HG03060 (cell line): ENCODE measurements around the gene DCUN1D1.

Experiments
- ATAC-seq: cut with Tn5 transposase; IDR thresholded peaks from one replicate; pipeline ENCODE4 v1.9.1; 2021; ENCODE audit warnings: low read depth, moderate number of reproducible peaks; ENCODE audit not compliant: unreplicated experiment

The DCUN1D1 gene

GRCh38 chr3:182937293-182938051, 42.9 kb downstream of the DCUN1D1 start:
- ATAC-seq, result peak; percentile 77

- ATAC-seq, result no peak
Observed at GRCh38 chr3:182936918-182937285, 43.4 kb downstream of the DCUN1D1 start.

DNA sequence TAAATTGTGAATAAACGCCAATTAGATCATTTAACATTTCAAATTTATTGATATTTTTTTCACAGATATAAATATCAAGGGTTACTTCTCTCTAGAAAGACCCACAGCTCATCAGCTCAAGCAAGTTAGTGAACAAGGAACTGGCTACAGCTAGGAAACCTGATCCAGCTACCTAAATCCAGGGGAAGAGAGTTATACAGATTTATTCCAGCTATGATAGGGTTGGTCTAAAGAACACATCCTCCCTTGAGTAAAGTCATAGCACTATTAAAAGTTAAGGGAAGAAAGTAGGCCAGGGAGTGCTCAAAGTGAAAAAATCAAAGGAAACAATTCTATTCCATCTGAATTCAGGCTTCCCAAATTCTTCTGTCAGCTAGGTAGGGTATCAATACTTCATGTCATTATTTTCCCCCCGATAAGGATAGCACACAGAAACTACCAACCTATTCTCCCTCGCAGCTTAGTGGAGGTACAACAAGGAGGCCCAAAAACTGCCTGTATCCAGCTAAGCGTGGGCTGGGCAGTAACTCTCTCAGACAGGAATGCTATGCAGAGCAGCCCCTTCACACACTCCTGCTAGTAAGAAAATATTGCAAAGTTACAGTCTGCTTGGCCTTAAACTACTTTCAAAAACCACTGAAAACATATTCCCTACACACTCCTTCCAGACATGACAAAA, 44.0 kb downstream of the DCUN1D1 start:
- ATAC-seq, result no peak

GRCh38 chr3:182935803-182936202, 44.5 kb downstream of the DCUN1D1 start:
- ATAC-seq, result no peak

- peak; percentile 12 for ATAC-seq
Observed at GRCh38 chr3:182925944-182926337, 54.4 kb downstream of the DCUN1D1 start.

DNA sequence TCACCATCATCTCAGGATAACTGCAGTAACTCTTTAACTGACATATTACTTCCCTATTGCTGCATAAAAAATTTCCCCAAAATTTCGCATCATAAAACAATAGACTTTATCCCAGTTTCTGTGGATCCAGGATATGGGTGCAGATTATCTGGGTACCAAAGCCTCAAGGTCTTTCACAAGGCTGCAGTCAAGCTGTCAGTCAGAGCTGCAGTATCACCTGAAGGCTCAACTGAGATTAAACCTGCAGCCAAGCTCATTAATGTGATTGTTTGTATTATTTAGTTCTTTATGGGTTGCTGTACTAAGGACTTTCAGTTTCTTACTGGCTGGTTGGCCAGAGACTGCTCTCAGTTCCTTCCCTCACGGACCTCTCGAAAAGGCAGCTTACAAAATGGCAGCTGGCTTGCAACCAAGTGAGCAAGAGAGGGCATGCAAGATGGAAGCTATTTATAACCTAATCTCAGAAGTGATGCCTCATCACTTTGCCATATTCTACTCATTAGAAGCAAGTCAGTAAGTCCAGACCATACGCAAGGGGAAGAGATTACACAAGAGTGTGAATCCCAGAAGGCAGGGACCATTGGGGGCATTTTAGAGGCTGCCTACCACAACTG, 54.9 kb downstream of the DCUN1D1 start:
- peak; percentile 94 for ATAC-seq

DNA sequence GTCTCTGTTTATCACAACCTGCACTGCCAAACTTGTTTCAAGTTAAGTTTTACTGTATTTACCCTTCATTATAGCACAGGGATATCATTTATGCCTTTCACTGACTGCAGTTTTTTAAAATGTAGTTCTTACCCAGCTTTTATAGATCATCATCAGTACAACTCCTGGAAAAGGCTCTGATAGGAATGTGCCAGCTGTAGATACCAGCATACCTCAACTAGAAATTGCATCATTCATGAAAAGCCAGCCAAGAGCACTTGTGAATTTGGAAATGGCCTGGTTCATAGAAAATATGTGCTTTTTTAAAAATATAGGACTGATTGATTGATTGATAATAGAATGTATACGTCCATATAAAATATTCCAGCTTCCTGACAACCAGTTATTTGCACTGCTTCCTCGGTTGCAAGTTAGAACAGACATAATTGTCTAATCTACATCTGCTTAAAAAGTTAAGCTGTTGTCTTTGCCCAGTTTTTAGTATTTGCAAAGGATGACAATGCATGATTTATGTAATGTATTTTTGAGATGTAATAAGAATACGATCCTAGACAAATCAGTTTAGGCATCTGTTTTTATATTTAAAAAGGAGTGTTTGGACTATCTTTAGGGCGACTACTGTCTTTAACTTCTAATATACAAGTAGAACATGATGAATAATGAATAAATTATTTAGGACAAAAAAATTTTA, 58.5 kb downstream of the DCUN1D1 start:
- ATAC-seq, result no peak

DNA sequence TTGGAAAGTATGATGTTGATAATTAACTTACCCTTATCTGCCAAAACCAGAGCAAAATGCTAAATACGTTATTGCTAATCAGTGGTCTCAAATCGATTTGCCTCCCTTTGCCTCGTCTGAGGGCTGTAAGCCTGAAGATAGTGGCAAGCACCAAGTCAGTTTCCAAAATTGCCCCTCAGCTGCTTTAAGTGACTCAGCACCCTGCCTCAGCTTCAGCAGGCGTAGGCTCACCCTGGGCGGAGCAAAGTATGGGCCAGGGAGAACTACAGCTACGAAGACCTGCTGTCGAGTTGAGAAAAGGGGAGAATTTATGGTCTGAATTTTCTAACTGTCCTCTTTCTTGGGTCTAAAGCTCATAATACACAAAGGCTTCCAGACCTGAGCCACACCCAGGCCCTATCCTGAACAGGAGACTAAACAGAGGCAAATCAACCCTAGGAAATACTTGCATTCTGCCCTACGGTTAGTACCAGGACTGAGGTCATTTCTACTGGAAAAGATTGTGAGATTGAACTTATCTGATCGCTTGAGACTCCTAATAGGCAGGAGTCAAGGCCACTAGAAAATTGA, 59.7 kb downstream of the DCUN1D1 start:
- ATAC-seq, result no peak

- no peak for ATAC-seq
Observed at GRCh38 chr3:182919866-182920357, 60.4 kb downstream of the DCUN1D1 start.

- ATAC-seq, result no peak
Observed at GRCh38 chr3:182917134-182917533, 63.2 kb downstream of the DCUN1D1 start.

GRCh38 chr3:182914341-182914740, 66.0 kb downstream of the DCUN1D1 start:
- ATAC-seq, result peak; percentile 47

- ATAC-seq, result peak; percentile 66
Observed at GRCh38 chr3:182913889-182914288, 66.4 kb downstream of the DCUN1D1 start.

GRCh38 chr3:182912474-182912873, 67.9 kb downstream of the DCUN1D1 start:
- no peak for ATAC-seq

DNA sequence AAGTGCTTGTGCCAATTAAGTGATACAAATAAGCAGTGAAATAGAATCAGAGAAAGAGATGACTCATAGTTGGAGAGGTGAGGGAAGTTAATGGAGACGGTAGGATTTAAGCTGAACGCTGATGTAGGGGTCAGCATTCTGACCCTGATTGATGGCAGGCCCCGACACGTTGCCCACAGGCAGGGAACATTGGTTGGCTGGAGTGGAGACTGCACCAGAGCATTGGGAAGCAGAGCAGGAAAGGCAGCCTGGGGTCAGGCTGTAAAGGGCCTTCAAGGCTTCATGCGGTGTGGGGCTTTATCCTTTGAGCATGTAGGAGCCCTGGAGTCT, 68.6 kb downstream of the DCUN1D1 start:
- ATAC-seq, result no peak

DNA sequence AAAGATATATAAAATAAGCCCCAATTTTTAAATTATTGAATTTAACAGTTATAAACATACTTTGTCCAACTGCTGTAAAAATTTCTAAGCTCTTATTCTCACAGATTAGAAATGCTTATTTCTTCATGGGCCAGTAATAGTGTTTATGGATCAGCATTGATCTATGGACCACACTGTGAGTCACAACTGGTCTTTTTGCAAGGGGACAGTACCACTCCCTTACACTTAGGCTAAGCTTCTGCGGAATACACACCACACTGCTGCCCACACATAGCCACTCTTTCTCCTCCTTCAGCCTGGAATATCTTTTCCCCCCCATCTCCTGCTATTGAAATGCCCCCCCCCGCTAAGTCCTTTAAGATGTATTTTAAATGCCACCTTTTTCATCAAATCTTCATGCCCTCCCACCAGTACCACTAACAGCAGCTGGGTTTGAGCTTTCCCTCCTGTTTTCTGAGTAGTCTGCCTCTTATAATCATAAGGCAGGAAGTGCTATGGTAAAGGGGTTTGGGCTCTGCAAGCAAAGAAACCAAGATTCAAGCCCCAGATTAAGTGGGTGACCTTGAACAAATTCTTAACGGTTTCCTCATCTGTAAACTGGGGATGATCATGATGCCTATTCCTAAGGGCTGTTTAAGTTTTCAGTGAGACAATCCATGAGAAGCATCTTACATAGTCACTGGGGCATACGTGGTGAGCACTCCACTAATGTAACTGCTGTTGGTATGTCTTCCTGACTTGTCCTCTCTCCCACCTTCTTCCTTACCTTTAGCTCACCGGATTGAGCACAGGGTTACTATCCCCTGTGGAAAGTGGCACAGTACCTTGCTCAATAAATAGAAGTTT, 69.2 kb downstream of the DCUN1D1 start:
- no peak for ATAC-seq

- ATAC-seq, result no peak
Observed at GRCh38 chr3:182909318-182910040, 70.9 kb downstream of the DCUN1D1 start.

GRCh38 chr3:182908471-182908870, 71.9 kb downstream of the DCUN1D1 start:
- ATAC-seq, result no peak

DNA sequence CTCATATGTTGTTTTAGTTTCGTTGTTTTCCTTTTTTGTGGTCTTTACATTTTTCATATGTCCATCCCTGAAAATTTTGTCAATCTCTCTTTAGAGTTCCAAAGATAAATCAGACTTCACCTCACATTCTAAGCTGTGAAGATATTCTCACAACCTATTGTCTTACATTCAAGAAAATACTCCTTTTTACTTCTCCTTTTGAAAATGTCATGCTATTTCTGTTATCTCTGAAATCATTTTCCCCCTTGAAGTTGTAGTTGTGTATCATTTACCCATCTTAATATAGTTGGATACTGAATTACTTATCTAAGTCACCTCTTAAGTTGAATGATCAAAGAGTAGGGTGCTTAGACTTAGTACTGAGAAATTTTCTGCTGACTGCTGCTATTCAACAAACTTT, 74.3 kb downstream of the DCUN1D1 start:
- no peak for ATAC-seq

GRCh38 chr3:182905623-182906022, 74.7 kb downstream of the DCUN1D1 start:
- ATAC-seq, result no peak
